Measurements from ENCODE around the gene KCTD2. TPM values are rescaled to one million over a fixed set of nuclear protein-coding genes. Genes with fewer than 3 reads are reported as not detected.

Gene KCTD2
- total and polyA plus RNA-seq, 2 of the 13 experiments (the other 11 are each of a cell fraction or from before 2014, with no cell fraction given): 28.3 to 32.6 TPM

DNA sequence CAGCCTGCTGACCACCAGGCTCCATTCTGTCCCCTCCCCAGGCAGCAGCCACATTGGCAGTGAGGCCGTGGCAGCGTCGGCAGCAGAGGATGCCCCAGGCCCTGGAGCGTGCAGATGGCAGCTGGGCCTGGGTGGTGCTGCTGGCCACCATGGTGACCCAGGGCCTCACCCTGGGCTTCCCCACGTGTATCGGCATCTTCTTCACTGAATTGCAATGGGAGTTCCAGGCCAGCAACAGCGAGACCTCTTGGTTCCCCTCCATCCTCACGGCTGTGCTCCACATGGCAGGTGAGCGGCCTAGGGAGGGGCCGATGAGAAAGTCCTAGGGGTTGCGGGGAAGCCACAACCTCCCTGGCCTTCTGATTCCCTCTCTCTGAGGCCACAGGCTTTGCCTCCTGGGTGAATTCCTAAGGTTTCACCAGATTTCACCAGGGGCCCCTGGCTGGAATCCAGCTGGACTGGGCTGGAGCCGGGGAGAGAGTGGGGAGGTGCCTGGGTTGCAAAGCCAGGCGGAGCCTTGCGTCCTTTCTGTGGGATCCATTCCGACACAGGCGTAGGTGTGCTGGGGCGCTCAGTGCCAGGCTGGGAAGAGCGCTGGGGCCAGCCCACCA lies 46.6 kb downstream of the KCTD2 start:
- intact Hi-C loops (cut with micrococcal nuclease; ENCODE audit: unreplicated experiment) (no loop called here), in situ Hi-C loops (cut with HindIII; ENCODE audit: extremely low pct_ligation_motif_present, low pct_unique_long_range_greater_than_20kb) (no loop called here)
- Histone ChIP-seq H3K36me3 (replicated peaks in 1 of 2; ENCODE audit: control insufficient read depth in 1 of 2, insufficient read depth in 2 of 2, low read length in 2 of 2) (no peaks in the 10 kb centered on the region), H3K27me3 (ENCODE audit: control insufficient read depth in 1 of 2, insufficient read depth in 2 of 2, low read length in 2 of 2) (peaks cover 3 to 25% of the 10 kb centered on the region in 2 experiments; a peak in 3 of 5 replicates), H2AFZ (ENCODE audit: low read length) (no peak overlapping the region), H3K9ac (ENCODE audit: insufficient read depth, low read depth, low read length) (no peak overlapping the region; the same call in 1 of the 2 replicates), H3K4me1 (ENCODE audit: insufficient read depth, low read length) (peaks cover 86% of the 10 kb centered on the region), H4K20me1 (ENCODE audit: insufficient read depth, low read length) (no peaks in the 10 kb centered on the region; the same call in 1 of the 2 replicates), H3K4me2 (ENCODE audit: low read depth, low read length) (peak overlapping the region; percentile 83), H3K4me3 (replicated peaks in 1 of 3; ENCODE audit: insufficient read depth in 1 of 3, low read depth in 2 of 3, low read length in 3 of 3) (peak overlapping the region in 1 of 3 experiments; percentile 25; a peak in 1 of 6 replicates), H3K9me3 (ENCODE audit: low read length) (no peaks in the 10 kb centered on the region), H3K27ac (ENCODE audit: extremely low read length, insufficient read depth, low read length) (no peak overlapping the region), H3K79me2 (ENCODE audit: insufficient read depth, low read length) (no peaks in the 10 kb centered on the region)
- ATAC-seq (no peak), DNase-seq (ENCODE audit: low spot score) (no peak), FAIRE-seq (no peak)
- ChIA-PET POLR2A (interaction anchor here (0.6 to 2.2 kb wide), 8 partner anchors 9 to 75 kb away, joined by 3 to 11 read pairs (median 4); partner anchors contain the start of gene ARMC7), CTCF (ENCODE audit: low intra/inter-chr PET ratio, low total read pairs) (no interaction called here)
- 47% methylated on average over 14 of the region's 18 CpGs for WGBS (ENCODE audit: low lambda C conversion rate)
- no TSS peak for BruUV-seq (replicated peaks)
- TF ChIP-seq ZNF317 (CRISPR knock-in tag; IDR thresholded peaks at IDR 0.05): no peak
- no peak for TF ChIP-seq ZNF615 (CRISPR knock-in tag; IDR thresholded peaks at IDR 0.05; ENCODE audit: borderline replicate concordance)
- TF ChIP-seq, protein P1, sequence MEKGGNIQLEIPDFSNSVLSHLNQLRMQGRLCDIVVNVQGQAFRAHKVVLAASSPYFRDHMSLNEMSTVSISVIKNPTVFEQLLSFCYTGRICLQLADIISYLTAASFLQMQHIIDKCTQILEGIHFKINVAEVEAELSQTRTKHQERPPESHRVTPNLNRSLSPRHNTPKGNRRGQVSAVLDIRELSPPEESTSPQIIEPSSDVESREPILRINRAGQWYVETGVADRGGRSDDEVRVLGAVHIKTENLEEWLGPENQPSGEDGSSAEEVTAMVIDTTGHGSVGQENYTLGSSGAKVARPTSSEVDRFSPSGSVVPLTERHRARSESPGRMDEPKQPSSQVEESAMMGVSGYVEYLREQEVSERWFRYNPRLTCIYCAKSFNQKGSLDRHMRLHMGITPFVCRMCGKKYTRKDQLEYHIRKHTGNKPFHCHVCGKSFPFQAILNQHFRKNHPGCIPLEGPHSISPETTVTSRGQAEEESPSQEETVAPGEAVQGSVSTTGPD (CRISPR knock-in tag; IDR thresholded peaks at IDR 0.05): peak; percentile 82
- TF ChIP-seq HNRNPL (IDR thresholded peaks at IDR 0.05; ENCODE audit: low read depth, low read length): 0 out of 2 replicates have a peak, but pooled peaks have one; percentile 53
- TF ChIP-seq ZNF577 (CRISPR knock-in tag; IDR thresholded peaks at IDR 0.05; ENCODE audit: borderline replicate concordance, low read depth): no peak
- 0 out of 2 replicates have a peak, but pooled peaks have one; percentile 12 for TF ChIP-seq FOXC1 (CRISPR knock-in tag; IDR thresholded peaks at IDR 0.05; ENCODE audit: borderline replicate concordance)
- no peak for TF ChIP-seq BHLHE40 (IDR thresholded peaks at IDR 0.05; ENCODE audit: low read length)
- TF ChIP-seq ATM (IDR thresholded peaks at IDR 0.05; ENCODE audit: borderline replicate concordance): no peak
- peak; percentile 41 for TF ChIP-seq AGO2 (optimal IDR thresholded peaks at IDR 0.05; ENCODE audit: low read depth, low read length)
- TF ChIP-seq ETV5 (CRISPR knock-in tag; IDR thresholded peaks at IDR 0.05; ENCODE audit: borderline replicate concordance): no peak
- TF ChIP-seq, protein P2, sequence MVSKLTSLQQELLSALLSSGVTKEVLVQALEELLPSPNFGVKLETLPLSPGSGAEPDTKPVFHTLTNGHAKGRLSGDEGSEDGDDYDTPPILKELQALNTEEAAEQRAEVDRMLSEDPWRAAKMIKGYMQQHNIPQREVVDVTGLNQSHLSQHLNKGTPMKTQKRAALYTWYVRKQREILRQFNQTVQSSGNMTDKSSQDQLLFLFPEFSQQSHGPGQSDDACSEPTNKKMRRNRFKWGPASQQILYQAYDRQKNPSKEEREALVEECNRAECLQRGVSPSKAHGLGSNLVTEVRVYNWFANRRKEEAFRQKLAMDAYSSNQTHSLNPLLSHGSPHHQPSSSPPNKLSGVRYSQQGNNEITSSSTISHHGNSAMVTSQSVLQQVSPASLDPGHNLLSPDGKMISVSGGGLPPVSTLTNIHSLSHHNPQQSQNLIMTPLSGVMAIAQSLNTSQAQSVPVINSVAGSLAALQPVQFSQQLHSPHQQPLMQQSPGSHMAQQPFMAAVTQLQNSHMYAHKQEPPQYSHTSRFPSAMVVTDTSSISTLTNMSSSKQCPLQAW (CRISPR knock-in tag; IDR thresholded peaks at IDR 0.05): no peak
- TF ChIP-seq ZNF326 (CRISPR knock-in tag; IDR thresholded peaks at IDR 0.05; ENCODE audit: borderline replicate concordance): no peak
- no peak for TF ChIP-seq ZNF747 (CRISPR knock-in tag; IDR thresholded peaks at IDR 0.05; ENCODE audit: borderline replicate concordance)
- TF ChIP-seq, protein P3, sequence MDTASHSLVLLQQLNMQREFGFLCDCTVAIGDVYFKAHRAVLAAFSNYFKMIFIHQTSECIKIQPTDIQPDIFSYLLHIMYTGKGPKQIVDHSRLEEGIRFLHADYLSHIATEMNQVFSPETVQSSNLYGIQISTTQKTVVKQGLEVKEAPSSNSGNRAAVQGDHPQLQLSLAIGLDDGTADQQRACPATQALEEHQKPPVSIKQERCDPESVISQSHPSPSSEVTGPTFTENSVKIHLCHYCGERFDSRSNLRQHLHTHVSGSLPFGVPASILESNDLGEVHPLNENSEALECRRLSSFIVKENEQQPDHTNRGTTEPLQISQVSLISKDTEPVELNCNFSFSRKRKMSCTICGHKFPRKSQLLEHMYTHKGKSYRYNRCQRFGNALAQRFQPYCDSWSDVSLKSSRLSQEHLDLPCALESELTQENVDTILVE (CRISPR knock-in tag; IDR thresholded peaks at IDR 0.05): no peak
- TF ChIP-seq ZNF878 (CRISPR knock-in tag; IDR thresholded peaks at IDR 0.05): no peak
- no peak for TF ChIP-seq HNRNPUL1 (IDR thresholded peaks at IDR 0.05; ENCODE audit: low read depth, low read length)

Data from HepG2 (cell line).